Measurements from ENCODE around the gene LRWD1. TPM values are rescaled to one million over a fixed set of nuclear protein-coding genes. Genes with fewer than 3 reads are reported as not detected.
A peak's percentile ranks its signal among the peaks of the same experiment; 100 is the strongest.
"Not testable (repeated sequence)": the region's sequence is repeated elsewhere in the genome, so short reads cannot be mapped to it uniquely, and the experiment has no call there.

The LRWD1 gene
- total and polyA plus RNA-seq, 2 of the 13 experiments (the other 11 are each of a cell fraction or from before 2014, with no cell fraction given), result 8.5 to 16.3 TPM

GRCh38 chr7:102454932-102455331 lies 9.9 kb upstream of the LRWD1 start:
- FAIRE-seq, ATAC-seq: not testable (repeated sequence)
- WGBS (ENCODE audit: low lambda C conversion rate), result 92% methylated on average over 8 of the region's 10 CpGs

GRCh38 chr7:102455596-102455995 lies 9.2 kb upstream of the LRWD1 start:
- WGBS (ENCODE audit: low lambda C conversion rate), result 83% methylated on average over 1 of the region's 11 CpGs
- Histone ChIP-seq H3K4me2 (ENCODE audit: low read depth, low read length) (no peak overlapping the region), H3K9me3 (ENCODE audit: low read length) (no peaks in the 10 kb centered on the region), H3K4me1 (ENCODE audit: insufficient read depth, low read length) (peaks cover 16% of the 10 kb centered on the region), H4K20me1 (ENCODE audit: insufficient read depth, low read length) (no peaks in the 10 kb centered on the region), H3K4me3 (replicated peaks in 1 of 3; ENCODE audit: insufficient read depth in 1 of 3, low read depth in 2 of 3, low read length in 3 of 3) (no peak overlapping the region), H3K9ac (ENCODE audit: insufficient read depth, low read depth, low read length) (no peak overlapping the region), H3K36me3 (replicated peaks in 1 of 2; ENCODE audit: control insufficient read depth in 1 of 2, insufficient read depth in 2 of 2, low read length in 2 of 2) (peaks cover 9 to 12% of the 10 kb centered on the region in 2 experiments; a peak in 3 of 5 replicates), H2AFZ (ENCODE audit: low read length) (no peak overlapping the region), H3K27me3 (ENCODE audit: control insufficient read depth in 1 of 2, insufficient read depth in 2 of 2, low read length in 2 of 2) (no peaks in the 10 kb centered on the region), H3K79me2 (ENCODE audit: insufficient read depth, low read length) (no peaks in the 10 kb centered on the region), H3K27ac (ENCODE audit: extremely low read length, insufficient read depth, low read length) (no peak overlapping the region)
- BruUV-seq (replicated peaks), result no TSS peak
- in situ Hi-C loops (cut with HindIII; ENCODE audit: extremely low pct_ligation_motif_present, low pct_unique_long_range_greater_than_20kb) (no loop called here), intact Hi-C loops (cut with micrococcal nuclease; ENCODE audit: unreplicated experiment) (no loop called here)
- ChIA-PET CTCF (ENCODE audit: low intra/inter-chr PET ratio, low total read pairs) (no interaction called here), POLR2A (no interaction called here)
- TF ChIP-seq AGO2 (optimal IDR thresholded peaks at IDR 0.05; ENCODE audit: low read depth, low read length) (peak; percentile 66), ZNF629 (CRISPR knock-in tag; conservative IDR thresholded peaks at IDR 0.05) (no peak), ZNF704 (CRISPR knock-in tag; IDR thresholded peaks at IDR 0.05; ENCODE audit: borderline replicate concordance) (no peak), RBFOX2 (IDR thresholded peaks at IDR 0.05; ENCODE audit: low read depth, low read length) (0 out of 2 replicates have a peak, but pooled peaks have one; percentile 27)
- no peak for ATAC-seq
- DNase-seq (ENCODE audit: low spot score), result no peak
- FAIRE-seq, result no peak

More at GRCh38 chr7:102454932-102455331, 9.9 kb upstream of the LRWD1 start:
- H2AFZ ChIP-seq (ENCODE audit: low read length); H3K27ac ChIP-seq (ENCODE audit: extremely low read length, insufficient read depth, low read length); H3K9ac ChIP-seq (ENCODE audit: insufficient read depth, low read depth, low read length); H4K20me1 ChIP-seq (ENCODE audit: insufficient read depth, low read length); intact Hi-C loops (cut with micrococcal nuclease; ENCODE audit: unreplicated experiment); POLR2A ChIA-PET; H3K79me2 ChIP-seq (ENCODE audit: insufficient read depth, low read length); CTCF ChIA-PET (ENCODE audit: low intra/inter-chr PET ratio, low total read pairs); H3K9me3 ChIP-seq (ENCODE audit: low read length); DNase-seq (ENCODE audit: low spot score); H3K27me3 ChIP-seq (ENCODE audit: control insufficient read depth in 1 of 2, insufficient read depth in 2 of 2, low read length in 2 of 2); H3K4me2 ChIP-seq (ENCODE audit: low read depth, low read length); H3K4me3 ChIP-seq (replicated peaks in 1 of 3; ENCODE audit: insufficient read depth in 1 of 3, low read depth in 2 of 3, low read length in 3 of 3); in situ Hi-C loops (cut with HindIII; ENCODE audit: extremely low pct_ligation_motif_present, low pct_unique_long_range_greater_than_20kb); BruUV-seq (replicated peaks): not testable (repeated sequence)
- H3K4me1 ChIP-seq (ENCODE audit: insufficient read depth, low read length), result peaks cover 16% of the 10 kb centered on the region
- H3K36me3 ChIP-seq (replicated peaks in 1 of 2; ENCODE audit: control insufficient read depth in 1 of 2, insufficient read depth in 2 of 2, low read length in 2 of 2), result peaks cover 8 to 12% of the 10 kb centered on the region in 2 experiments; a peak in 3 of 5 replicates
- TF ChIP-seq ZNF121 (CRISPR knock-in tag; IDR thresholded peaks at IDR 0.05) (peak; percentile 97), ZNF460 (CRISPR knock-in tag; IDR thresholded peaks at IDR 0.05; ENCODE audit: borderline replicate concordance) (peak; percentile 42; the same call in 1 of the 2 replicates), CEBPG (CRISPR knock-in tag; IDR thresholded peaks at IDR 0.05) (0 out of 2 replicates have a peak, but pooled peaks have one; percentile 5)
